Adrenal gland (tissue), 5 donors: ENCODE measurements around the gene PCYT2.

Source experiments
- CTCF ChIP-seq, 6 experiments: fragments of 450-650 bp in 4 of 6; fragments of 200-600 bp in 2 of 6; sonication (generic) in 1 of 6; IDR thresholded peaks; 1 replicate in 5 of 6; 2 replicates in 1 of 6; pipeline versions ENCODE4 v1.5.1 to v1.8.0; 2016 to 2021; ENCODE audit warnings: antibody characterized with exemption in 6 of 6, mild to moderate bottlenecking in 2 of 6, moderate library complexity in 1 of 6
- POLR2A ChIP-seq, 2 donors: fragments of 450-650 bp; IDR thresholded peaks; one replicate each; pipeline ENCODE4 v1.6.1; 2017; ENCODE audit warnings: antibody characterized with exemption in 2 of 2, mild to moderate bottlenecking in 2 of 2, moderate library complexity in 1 of 2
- donor health status: DM: no; HTN: no; CAD: no.

- no peak for TF ChIP-seq CTCF (IDR thresholded peaks at IDR 0.05)
- TF ChIP-seq POLR2A (IDR thresholded peaks at IDR 0.05), result no peak
These were observed 5.7 kb downstream of the PCYT2 start for GRCh38 chr17:81905424-81905875.
